ENCODE results near the gene PRPF8. TPM values are rescaled to one million over a fixed set of nuclear protein-coding genes. Genes with fewer than 3 reads are reported as not detected.
"Not testable (repeated sequence)": the region's sequence is repeated elsewhere in the genome, so short reads cannot be mapped to it uniquely, and the experiment has no call there.

The PRPF8 gene
- polyA plus RNA-seq, 2 donors = 74.5 to 82.1 TPM

- Histone ChIP-seq H3K9me3 (ENCODE audit: control insufficient read depth in 2 of 2, insufficient read depth in 1 of 2, low read depth in 1 of 2, low read length in 1 of 2) (no peaks in the 10 kb centered on the region), H3K27ac (ENCODE audit: low read depth in 2 of 2, low read length in 1 of 2) (no peak overlapping the region), H3K36me3 (ENCODE audit: control insufficient read depth in 2 of 2, insufficient read depth in 2 of 2, low read length in 1 of 2) (peaks cover 6 to 10% of the 10 kb centered on the region in 2 donors), H3K4me1 (ENCODE audit: control insufficient read depth in 2 of 2, insufficient read depth in 2 of 2, low read length in 1 of 2) (peaks cover 3 to 9% of the 10 kb centered on the region in 2 donors), H3K4me3 (ENCODE audit: low read depth in 1 of 2, low read length in 2 of 2) (no peak overlapping the region), H3K27me3 (ENCODE audit: control insufficient read depth in 1 of 2, insufficient read depth in 2 of 2, low read length in 2 of 2) (no peaks in the 10 kb centered on the region)
- 79 to 83% methylated on average over 4 of the region's 4 CpGs for WGBS, 2 donors
These were observed 27.1 kb upstream of the PRPF8 start for GRCh38 chr17:1711804-1712203.

- Histone ChIP-seq H3K27ac (ENCODE audit: low read depth in 2 of 2, low read length in 1 of 2) (peak overlapping the region; percentile 85 to 94), H3K4me1 (ENCODE audit: control insufficient read depth in 2 of 2, insufficient read depth in 2 of 2, low read length in 1 of 2) (peaks cover 3 to 9% of the 10 kb centered on the region in 2 donors), H3K4me3 (ENCODE audit: low read depth in 1 of 2, low read length in 2 of 2) (peak overlapping the region; percentile 54 to 73), H3K36me3 (ENCODE audit: control insufficient read depth in 2 of 2, insufficient read depth in 2 of 2, low read length in 1 of 2) (peaks cover 6 to 10% of the 10 kb centered on the region in 2 donors), H3K9me3 (ENCODE audit: control insufficient read depth in 2 of 2, insufficient read depth in 1 of 2, low read depth in 1 of 2, low read length in 1 of 2) (no peaks in the 10 kb centered on the region), H3K27me3 (ENCODE audit: control insufficient read depth in 1 of 2, insufficient read depth in 2 of 2, low read length in 2 of 2) (no peaks in the 10 kb centered on the region)
- WGBS, 2 donors = 29 to 33% methylated on average over 14 of the region's 14 CpGs
These were observed 26.3 kb upstream of the PRPF8 start for GRCh38 chr17:1710807-1711553.

- Histone ChIP-seq H3K27ac (ENCODE audit: low read depth in 2 of 2, low read length in 1 of 2) (peak within 1 kb of the TSS; percentile 85 to 94), H3K9me3 (ENCODE audit: control insufficient read depth in 2 of 2, insufficient read depth in 1 of 2, low read depth in 1 of 2, low read length in 1 of 2) (no peaks in the 10 kb centered on the region), H3K4me3 (ENCODE audit: low read depth in 1 of 2, low read length in 2 of 2) (peak within 1 kb of the TSS; percentile 54 to 73), H3K27me3 (ENCODE audit: control insufficient read depth in 1 of 2, insufficient read depth in 2 of 2, low read length in 2 of 2) (no peaks in the 10 kb centered on the region), H3K36me3 (ENCODE audit: control insufficient read depth in 2 of 2, insufficient read depth in 2 of 2, low read length in 1 of 2) (peaks cover 6 to 10% of the 10 kb centered on the region in 2 donors), H3K4me1 (ENCODE audit: control insufficient read depth in 2 of 2, insufficient read depth in 2 of 2, low read length in 1 of 2) (peaks cover 3 to 9% of the 10 kb centered on the region in 2 donors)
- WGBS, 2 donors = 1% methylated on average over 64 to 83 of the region's 83 CpGs
These were observed 25.5 kb upstream of the PRPF8 start, which contains the start of gene TLCD2 for GRCh38 chr17:1709971-1710806. TLCD2 (minus strand) TSS chr17:1710377; CDS start chr17:1710242, 135 bp downstream.

GRCh38 chr17:1709403-1709951 lies 24.8 kb upstream of the PRPF8 start:
- peaks cover 6 to 10% of the 10 kb centered on the region in 2 donors for H3K36me3 ChIP-seq (ENCODE audit: control insufficient read depth in 2 of 2, insufficient read depth in 2 of 2, low read length in 1 of 2)
- peaks cover 3 to 9% of the 10 kb centered on the region in 2 donors for H3K4me1 ChIP-seq (ENCODE audit: control insufficient read depth in 2 of 2, insufficient read depth in 2 of 2, low read length in 1 of 2)
- no peaks in the 10 kb centered on the region for H3K27me3 ChIP-seq (ENCODE audit: control insufficient read depth in 1 of 2, insufficient read depth in 2 of 2, low read length in 2 of 2)
- H3K4me3 ChIP-seq (ENCODE audit: low read depth in 1 of 2, low read length in 2 of 2) = peak overlapping the region; percentile 54 to 73
- peak overlapping the region in 1 of 2 donors; percentile 85 for H3K27ac ChIP-seq (ENCODE audit: low read depth in 2 of 2, low read length in 1 of 2)
- WGBS, 2 donors = 6 to 8% methylated on average over 15 to 16 of the region's 16 CpGs
- no peaks in the 10 kb centered on the region for H3K9me3 ChIP-seq (ENCODE audit: control insufficient read depth in 2 of 2, insufficient read depth in 1 of 2, low read depth in 1 of 2, low read length in 1 of 2)

GRCh38 chr17:1708791-1709346 lies 24.2 kb upstream of the PRPF8 start:
- H3K9me3 ChIP-seq (ENCODE audit: control insufficient read depth in 2 of 2, insufficient read depth in 1 of 2, low read depth in 1 of 2, low read length in 1 of 2); H3K27me3 ChIP-seq (ENCODE audit: control insufficient read depth in 1 of 2, insufficient read depth in 2 of 2, low read length in 2 of 2); H3K27ac ChIP-seq (ENCODE audit: low read depth in 2 of 2, low read length in 1 of 2); H3K4me3 ChIP-seq (ENCODE audit: low read depth in 1 of 2, low read length in 2 of 2); H3K4me1 ChIP-seq (ENCODE audit: control insufficient read depth in 2 of 2, insufficient read depth in 2 of 2, low read length in 1 of 2): not testable (repeated sequence)
- peaks cover 6 to 10% of the 10 kb centered on the region in 2 donors for H3K36me3 ChIP-seq (ENCODE audit: control insufficient read depth in 2 of 2, insufficient read depth in 2 of 2, low read length in 1 of 2)
- WGBS, 2 donors = 86 to 89% methylated on average over 10 of the region's 10 CpGs

- WGBS, 2 donors = 91% methylated on average over 5 of the region's 5 CpGs
- no peak overlapping the region for H3K4me3 ChIP-seq (ENCODE audit: low read depth in 1 of 2, low read length in 2 of 2)
- no peak overlapping the region for H3K27ac ChIP-seq (ENCODE audit: low read depth in 2 of 2, low read length in 1 of 2)
- no peaks in the 10 kb centered on the region for H3K9me3 ChIP-seq (ENCODE audit: control insufficient read depth in 2 of 2, insufficient read depth in 1 of 2, low read depth in 1 of 2, low read length in 1 of 2)
- no peaks in the 10 kb centered on the region for H3K27me3 ChIP-seq (ENCODE audit: control insufficient read depth in 1 of 2, insufficient read depth in 2 of 2, low read length in 2 of 2)
- H3K36me3 ChIP-seq (ENCODE audit: control insufficient read depth in 2 of 2, insufficient read depth in 2 of 2, low read length in 1 of 2) = peaks cover 0 to under 1% of the 10 kb centered on the region in 2 donors
- peaks cover 0 to 4% of the 10 kb centered on the region in 2 donors for H3K4me1 ChIP-seq (ENCODE audit: control insufficient read depth in 2 of 2, insufficient read depth in 2 of 2, low read length in 1 of 2)
These were observed 22.4 kb upstream of the PRPF8 start for GRCh38 chr17:1707107-1707506.

- H3K27ac ChIP-seq (ENCODE audit: low read depth in 2 of 2, low read length in 1 of 2) = no peak overlapping the region
- H3K4me3 ChIP-seq (ENCODE audit: low read depth in 1 of 2, low read length in 2 of 2) = no peak overlapping the region
- H3K36me3 ChIP-seq (ENCODE audit: control insufficient read depth in 2 of 2, insufficient read depth in 2 of 2, low read length in 1 of 2) = no peaks in the 10 kb centered on the region
- H3K4me1 ChIP-seq (ENCODE audit: control insufficient read depth in 2 of 2, insufficient read depth in 2 of 2, low read length in 1 of 2) = peaks cover 0 to 2% of the 10 kb centered on the region in 2 donors
- no peaks in the 10 kb centered on the region for H3K9me3 ChIP-seq (ENCODE audit: control insufficient read depth in 2 of 2, insufficient read depth in 1 of 2, low read depth in 1 of 2, low read length in 1 of 2)
- WGBS, 2 donors = 85 to 87% methylated on average over 7 of the region's 7 CpGs
- H3K27me3 ChIP-seq (ENCODE audit: control insufficient read depth in 1 of 2, insufficient read depth in 2 of 2, low read length in 2 of 2) = no peaks in the 10 kb centered on the region
These were observed 20.3 kb upstream of the PRPF8 start for GRCh38 chr17:1705004-1705403.

GRCh38 chr17:1703063-1703462 lies 18.4 kb upstream of the PRPF8 start:
- H3K36me3 ChIP-seq (ENCODE audit: control insufficient read depth in 2 of 2, insufficient read depth in 2 of 2, low read length in 1 of 2) = no peaks in the 10 kb centered on the region
- no peaks in the 10 kb centered on the region for H3K9me3 ChIP-seq (ENCODE audit: control insufficient read depth in 2 of 2, insufficient read depth in 1 of 2, low read depth in 1 of 2, low read length in 1 of 2)
- no peak overlapping the region for H3K27ac ChIP-seq (ENCODE audit: low read depth in 2 of 2, low read length in 1 of 2)
- no peak overlapping the region for H3K4me3 ChIP-seq (ENCODE audit: low read depth in 1 of 2, low read length in 2 of 2)
- H3K4me1 ChIP-seq (ENCODE audit: control insufficient read depth in 2 of 2, insufficient read depth in 2 of 2, low read length in 1 of 2) = no peaks in the 10 kb centered on the region
- 52 to 57% methylated on average over 4 of the region's 4 CpGs for WGBS, 2 donors
- H3K27me3 ChIP-seq (ENCODE audit: control insufficient read depth in 1 of 2, insufficient read depth in 2 of 2, low read length in 2 of 2) = no peaks in the 10 kb centered on the region

- 82 to 86% methylated on average over 5 of the region's 5 CpGs for WGBS, 2 donors
- not testable (repeated sequence) for H3K27ac ChIP-seq (ENCODE audit: low read depth in 2 of 2, low read length in 1 of 2); H3K4me3 ChIP-seq (ENCODE audit: low read depth in 1 of 2, low read length in 2 of 2); H3K4me1 ChIP-seq (ENCODE audit: control insufficient read depth in 2 of 2, insufficient read depth in 2 of 2, low read length in 1 of 2); H3K27me3 ChIP-seq (ENCODE audit: control insufficient read depth in 1 of 2, insufficient read depth in 2 of 2, low read length in 2 of 2); H3K36me3 ChIP-seq (ENCODE audit: control insufficient read depth in 2 of 2, insufficient read depth in 2 of 2, low read length in 1 of 2); H3K9me3 ChIP-seq (ENCODE audit: control insufficient read depth in 2 of 2, insufficient read depth in 1 of 2, low read depth in 1 of 2, low read length in 1 of 2)
These were observed 15.2 kb upstream of the PRPF8 start for GRCh38 chr17:1699891-1700290.

Measured in esophagus (tissue), 2 donors.